ENCODE results near the gene PCP4L1.
A peak's percentile ranks its signal among the peaks of the same experiment; 100 is the strongest.
"Not testable (repeated sequence)": the region's sequence is repeated elsewhere in the genome, so short reads cannot be mapped to it uniquely, and the experiment has no call there.

The PCP4L1 gene

DNA sequence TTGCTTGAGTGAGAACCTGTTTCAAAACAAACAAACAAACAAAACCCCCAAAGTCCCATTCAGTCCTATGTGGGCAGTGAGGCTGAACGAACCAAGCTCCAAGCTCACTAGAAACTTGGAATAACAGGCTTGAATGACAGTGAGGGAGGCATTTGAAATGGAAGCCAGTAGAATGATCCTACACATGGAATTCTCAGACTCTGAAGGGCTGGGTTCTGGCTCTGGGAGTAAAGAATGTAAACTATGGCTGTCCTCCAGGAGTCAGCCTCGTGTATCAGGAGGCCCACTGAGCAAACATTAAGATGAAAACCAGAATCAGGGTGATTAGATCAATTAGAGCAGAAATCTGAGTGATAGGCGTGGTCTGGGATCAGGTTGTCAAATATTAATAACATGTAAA lies 14.9 kb downstream of the PCP4L1 start:
- no peak for DNase-seq

DNA sequence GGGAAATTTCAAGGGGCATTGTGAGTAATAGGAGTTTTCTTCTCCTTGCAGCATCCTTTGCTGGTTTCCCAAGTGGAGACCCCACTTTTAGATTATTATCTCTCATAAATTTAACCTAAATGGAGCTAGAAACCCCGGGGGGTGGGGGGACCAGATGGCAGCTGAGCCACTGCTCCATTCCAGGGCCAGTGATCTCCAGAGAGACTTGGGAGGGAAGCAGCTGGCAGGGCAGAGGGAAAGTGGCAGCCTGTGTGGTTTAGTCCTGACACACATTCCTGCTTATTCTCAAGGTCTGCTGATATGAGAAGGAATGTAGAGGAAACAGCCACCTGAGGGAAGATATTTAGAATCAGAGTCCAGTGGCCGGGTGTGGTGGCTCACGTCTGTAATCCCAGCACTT lies 16.3 kb downstream of the PCP4L1 start:
- DNase-seq = no peak

DNA sequence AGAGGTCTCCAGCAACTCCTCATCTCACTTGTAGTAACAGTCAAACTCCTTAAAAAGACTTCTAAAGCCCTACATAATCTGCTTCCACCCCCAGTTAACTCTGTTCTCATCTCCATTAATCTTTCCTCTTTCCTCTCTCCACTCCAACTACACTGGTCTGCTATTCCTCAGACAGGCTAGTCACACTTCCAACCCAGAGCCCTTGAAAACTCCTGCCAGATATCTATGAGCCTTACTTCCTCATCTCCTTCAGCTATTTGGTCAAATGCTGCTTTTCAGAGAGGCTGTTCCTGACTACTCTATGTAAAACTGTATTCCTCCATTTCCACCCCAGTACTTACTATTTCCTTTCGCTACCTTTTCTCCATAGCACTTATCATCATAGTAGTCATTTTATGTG lies 24.4 kb downstream of the PCP4L1 start:
- DNase-seq = no peak

DNA sequence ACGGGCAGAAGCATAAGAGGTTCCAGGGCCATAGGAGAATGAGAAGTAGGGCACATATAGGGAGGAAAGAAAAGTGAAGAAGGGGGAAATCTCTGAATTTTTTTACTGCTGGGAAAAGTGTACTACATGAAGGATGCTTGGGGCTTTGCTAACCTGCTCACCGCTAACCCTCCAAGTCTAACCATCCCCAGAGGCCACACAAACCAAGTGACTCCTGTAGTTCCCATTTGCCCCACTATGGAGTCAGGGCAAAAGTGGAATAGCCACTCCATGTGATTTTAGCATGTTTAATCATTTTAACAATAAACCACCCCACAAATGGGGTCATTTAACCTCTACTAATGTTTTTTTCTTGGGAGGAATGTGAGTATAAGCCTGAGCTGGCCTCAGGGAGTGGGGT lies 26.6 kb downstream of the PCP4L1 start:
- no peak for DNase-seq

DNA sequence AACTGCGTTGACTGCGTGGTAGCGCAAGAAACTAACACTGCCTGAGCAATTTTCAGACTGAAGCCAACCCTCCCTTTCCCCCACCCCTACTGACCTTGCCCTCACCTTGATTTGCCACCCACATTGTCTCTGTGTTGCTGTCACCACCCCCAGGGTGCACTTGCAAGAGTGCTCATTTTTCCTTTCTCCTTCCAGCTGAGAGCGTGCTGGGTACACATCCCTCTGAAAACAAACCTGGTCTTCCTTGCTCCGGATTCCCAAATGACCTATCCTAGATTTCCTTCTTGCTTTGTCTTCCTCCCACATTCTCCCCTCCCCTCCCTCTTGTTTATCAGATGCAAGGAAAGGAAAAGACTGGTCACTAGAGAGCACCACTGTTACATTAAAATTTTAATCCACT lies 27.0 kb downstream of the PCP4L1 start:
- no peak for DNase-seq

DNA sequence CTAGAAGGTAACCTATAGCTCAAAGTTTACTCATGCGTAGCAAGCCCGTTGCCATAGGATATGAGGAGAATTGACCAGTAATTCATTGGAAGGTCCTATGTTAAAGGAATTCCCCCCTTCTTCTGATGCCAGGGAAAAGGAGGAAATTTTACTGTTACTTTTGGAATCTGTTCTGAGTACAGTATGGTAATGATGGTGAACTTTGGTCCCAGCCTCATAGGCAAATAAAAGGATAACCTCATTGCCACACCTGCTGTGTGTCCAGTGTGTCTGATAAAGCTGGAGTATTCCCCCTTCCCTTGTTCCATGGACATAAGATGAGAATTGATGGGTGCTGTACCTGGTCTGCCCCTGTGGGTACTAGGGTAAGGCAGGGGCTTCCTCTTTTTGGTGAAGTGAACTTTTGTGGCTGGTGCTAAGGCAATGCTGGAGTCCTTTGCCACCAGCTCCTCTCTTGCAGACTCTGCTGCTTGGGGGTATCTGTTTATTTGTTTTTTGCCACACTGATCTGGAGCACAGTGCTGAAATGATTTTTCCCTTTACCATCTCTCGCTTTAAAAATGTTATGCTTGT lies 29.0 kb downstream of the PCP4L1 start:
- no peak for DNase-seq

DNA sequence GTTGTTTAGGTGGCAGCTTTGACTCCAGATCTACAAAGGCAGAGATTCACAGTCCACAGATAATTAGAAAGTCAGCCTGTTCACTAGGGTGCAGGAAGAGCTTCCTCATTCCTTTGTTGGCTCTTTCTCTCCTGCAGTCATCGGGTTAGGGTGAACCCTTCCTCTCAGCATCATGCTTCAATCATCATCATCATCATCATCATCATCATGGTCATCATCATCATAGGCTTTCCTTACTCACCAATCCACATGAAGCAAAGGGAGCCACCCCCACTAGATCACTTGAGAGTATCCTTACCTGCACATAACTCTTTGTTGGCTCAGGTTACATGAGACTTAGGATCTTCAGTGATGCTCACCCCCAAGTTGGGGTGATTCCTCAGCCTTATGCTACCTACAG lies 32.2 kb downstream of the PCP4L1 start:
- DNase-seq = no peak

DNA sequence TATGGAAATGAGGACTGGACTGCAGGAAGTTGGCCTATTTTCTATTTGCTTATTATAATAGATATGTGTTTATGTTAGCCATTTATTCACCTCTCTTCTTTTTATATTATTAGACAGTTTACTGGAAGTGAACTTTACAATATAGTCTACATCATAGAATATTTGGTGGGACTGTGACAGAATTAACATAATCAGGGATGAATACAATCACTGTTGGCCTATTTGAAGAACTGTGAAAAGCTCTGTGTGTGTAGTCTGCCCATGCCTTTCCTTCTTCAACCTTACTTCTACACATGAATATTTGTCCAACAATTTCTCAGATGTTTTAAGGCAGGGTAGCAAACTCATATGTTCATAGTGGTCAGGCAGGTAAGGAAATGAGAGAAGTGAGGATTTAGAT lies 38.9 kb downstream of the PCP4L1 start:
- no peak for DNase-seq

DNA sequence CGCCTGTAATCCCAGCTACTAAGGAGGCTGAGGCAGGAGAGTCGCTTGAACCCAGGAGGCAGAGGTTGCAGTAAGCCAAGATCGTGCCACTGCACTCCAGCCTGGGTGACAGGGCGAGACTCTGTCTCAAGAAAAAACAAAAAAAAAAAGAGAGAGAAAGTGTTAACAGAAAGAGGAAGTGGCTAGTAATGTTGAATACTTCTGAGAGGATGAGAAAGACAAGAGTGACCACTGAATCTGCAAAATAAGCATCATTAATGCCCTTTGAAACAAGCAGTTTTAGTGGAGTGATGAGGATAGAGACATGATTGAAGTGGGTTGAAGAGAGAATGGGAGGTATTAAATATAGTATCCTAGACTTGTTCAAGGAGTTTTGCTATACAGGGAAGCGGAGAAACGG lies 39.6 kb downstream of the PCP4L1 start:
- peak; percentile 65 for DNase-seq

DNA sequence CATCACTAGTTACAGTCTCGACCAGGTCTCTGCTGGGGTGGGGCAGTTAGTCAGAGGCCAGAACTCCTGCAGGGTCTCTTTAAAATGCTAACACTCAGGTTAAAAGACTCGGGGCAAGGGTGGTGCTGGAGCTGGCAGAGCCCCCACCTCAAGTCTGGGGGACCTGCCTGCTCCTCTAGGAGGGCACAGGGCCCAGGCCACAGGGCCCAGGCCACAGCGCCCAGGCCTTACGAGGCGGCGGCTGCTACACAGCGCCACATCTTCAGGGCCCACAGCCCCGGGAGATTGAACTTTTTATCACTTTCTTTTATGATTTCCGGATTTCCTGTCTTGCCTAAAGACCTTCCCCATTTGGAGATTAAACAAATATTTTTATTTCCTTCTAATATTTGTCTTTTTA lies 40.8 kb downstream of the PCP4L1 start:
- no peak for DNase-seq

DNA sequence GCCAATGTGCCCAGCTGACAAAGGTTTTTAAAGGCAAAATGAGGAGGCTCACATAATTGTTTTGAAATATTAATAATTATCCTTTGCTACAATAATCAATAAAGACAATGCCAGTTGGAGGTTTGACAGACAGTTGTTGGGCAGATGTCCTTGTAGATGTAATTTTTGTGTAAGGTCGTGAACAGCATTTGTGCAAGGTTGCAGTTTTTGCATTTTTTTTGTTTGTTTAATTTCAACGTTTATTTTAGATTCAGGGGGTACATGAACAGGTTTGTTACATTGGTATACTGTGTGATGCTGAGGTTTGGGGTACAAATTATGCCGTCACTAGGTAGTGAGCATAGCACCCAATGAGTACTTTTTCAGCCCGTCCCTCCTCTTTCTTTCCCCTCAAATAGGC lies 41.9 kb downstream of the PCP4L1 start:
- DNase-seq = no peak

DNA sequence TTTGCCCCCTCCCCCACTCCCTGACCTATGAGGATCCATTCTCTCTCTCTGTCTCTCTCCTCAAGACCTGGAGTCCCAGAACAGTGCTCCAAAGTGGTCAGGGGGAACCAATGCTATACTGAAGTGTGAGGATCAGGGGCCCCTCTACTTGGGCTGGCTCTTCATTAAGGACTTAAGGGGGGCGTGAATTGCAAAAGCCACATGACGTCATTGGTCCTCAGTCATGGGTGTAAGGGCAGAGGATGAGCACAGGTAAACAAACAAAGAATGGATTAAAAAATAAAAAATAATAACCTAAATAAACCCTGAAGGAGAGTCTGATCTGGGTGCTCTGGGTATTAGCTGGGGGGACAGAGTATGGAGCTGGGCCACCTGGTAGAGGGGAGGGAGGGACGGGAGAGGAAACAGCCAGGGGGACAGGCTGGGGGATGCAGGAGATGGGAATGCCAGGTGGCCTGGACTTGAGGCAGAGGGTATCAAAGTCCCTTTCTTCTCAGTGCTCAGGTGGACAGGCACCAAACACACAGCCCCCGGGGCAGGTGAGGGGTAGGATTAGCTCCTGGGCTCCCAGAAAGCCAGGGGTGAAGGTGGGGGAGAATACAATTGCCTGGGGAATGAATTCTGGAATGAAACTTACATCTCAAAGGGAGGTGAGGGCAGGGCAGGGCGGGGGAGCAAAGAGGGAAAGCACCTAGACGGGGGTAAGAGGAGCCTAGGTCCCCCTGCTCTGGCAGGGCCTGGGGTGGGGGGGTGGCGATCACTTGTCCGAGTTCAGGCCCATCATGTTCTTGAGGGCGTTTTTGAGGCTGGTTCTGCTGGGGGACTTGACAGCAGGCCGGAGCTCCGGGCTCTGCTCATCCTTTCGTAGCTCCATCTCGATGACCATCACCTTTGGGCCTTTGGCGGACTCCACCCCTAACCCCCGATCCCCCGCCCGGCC lies 46.7 kb downstream of the PCP4L1 start:
- DNase-seq = no peak

DNA sequence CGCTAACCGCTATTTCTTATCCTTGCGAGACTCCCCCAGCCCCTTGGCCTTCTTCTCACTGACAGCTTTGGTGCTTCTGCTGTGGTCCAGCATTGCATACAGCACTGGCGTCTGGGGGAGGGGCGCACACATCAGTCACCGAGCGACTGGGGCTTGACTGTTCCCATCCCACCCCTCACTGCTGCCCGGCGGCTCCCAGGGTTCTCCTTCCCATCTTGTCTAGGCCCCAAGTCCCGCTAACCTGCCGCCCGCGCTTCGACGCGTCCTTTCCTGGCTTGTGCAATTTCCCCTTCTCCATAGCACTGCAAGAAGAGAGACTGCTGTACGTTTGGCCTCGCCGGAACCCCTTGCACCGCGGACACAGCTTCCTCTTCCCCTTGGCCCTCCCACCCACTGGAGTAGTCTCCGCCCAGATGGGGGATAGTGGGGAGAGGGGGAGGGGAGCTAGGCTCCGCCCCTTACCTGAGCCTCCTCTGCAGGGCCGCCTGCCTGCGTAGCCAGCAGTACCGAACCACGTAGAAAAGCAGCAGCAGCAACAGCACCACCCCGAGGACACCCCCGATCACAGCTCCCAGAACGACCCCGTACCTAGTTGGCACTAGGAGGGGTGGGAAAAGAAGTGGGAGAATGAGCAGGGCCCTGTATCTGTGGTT lies 47.4 kb downstream of the PCP4L1 start:
- DNase-seq = peak; percentile 84

DNA sequence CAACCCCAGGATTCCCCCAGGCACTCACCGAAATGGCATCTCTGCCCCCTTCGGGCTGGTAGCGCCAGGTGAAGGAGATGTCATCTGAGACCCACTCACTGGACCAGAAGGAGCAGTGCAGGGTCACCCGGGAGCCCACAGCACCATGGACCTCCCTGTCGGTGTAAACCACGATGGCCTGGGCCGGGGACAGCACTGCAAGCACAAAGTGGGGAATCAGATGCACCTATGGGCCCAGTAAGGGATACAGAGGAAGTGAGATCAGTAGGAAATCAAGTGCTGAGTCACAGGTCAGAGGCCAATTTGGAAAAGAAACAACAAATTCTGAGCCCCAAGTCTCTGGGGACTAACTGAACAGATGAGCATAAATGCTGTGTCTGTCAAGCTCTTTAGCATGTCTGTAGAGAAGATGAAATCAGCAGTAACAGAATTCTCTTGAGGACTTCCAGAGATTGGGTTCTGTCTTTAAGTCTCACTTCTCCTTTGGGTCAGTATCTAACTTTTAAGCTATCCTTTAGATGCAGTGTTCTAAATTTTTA lies 48.8 kb downstream of the PCP4L1 start:
- DNase-seq = peak; percentile 53

DNA sequence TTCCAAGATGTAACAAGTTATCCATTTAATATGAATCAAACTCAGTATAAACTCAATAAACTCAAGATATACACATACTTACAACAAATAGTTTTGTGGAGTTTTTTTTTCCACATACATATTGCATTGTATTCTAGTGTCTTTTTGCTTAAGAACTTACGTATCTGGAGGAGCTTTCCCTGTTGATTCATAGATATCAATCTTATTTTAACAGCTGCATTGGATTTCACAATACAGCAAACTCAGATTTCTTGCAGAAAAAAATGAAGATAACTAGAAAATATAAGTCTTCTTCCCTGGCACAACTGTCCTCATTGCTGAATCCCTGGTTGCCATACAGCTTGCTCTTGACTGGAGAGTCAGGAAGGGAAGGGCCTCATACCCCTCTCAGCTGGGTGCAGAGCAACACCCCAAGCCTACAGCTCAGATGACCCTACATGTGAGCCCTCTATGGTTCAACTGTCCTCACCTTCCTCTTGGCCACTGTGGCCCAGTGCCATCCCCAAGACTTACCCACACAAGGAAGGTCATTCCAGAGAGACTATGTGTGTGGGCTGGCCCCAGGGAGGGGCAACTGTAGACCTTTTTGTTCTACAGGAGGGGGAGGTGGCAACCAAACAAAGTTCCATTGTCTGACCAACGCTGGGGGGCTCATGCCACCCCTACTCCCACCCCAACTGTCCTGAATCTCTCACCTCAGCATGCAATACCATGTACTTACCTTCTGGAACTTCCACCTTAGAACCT lies 49.5 kb downstream of the PCP4L1 start:
- DNase-seq = no peak

DNA sequence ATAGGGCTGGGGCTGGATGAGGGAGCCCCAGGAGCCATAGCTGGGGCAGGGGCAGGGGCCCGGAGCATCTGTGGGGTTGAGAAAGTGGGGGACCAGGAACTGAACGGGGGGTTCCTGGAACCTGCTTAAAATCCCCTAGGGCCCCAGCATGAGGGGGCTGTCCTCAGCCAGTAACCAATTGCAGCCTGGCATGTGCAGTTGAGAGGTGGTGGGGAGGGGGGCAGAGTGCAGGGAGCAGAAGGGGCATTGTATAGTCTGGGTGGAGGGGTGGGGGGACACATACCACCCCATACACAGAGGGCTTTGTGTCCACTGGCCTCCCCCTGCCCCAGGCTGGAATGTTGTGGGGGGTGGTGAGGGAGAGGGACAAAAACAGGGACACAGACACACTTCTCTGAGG lies 51.3 kb downstream of the PCP4L1 start, which contains the start of gene MPZ:
Gene MPZ, minus strand, starts transcription at position 101 of the 400 bp plus-strand sequence. Its CDS starts 63 bp downstream, at position 38.
- DNase-seq = no peak

DNA sequence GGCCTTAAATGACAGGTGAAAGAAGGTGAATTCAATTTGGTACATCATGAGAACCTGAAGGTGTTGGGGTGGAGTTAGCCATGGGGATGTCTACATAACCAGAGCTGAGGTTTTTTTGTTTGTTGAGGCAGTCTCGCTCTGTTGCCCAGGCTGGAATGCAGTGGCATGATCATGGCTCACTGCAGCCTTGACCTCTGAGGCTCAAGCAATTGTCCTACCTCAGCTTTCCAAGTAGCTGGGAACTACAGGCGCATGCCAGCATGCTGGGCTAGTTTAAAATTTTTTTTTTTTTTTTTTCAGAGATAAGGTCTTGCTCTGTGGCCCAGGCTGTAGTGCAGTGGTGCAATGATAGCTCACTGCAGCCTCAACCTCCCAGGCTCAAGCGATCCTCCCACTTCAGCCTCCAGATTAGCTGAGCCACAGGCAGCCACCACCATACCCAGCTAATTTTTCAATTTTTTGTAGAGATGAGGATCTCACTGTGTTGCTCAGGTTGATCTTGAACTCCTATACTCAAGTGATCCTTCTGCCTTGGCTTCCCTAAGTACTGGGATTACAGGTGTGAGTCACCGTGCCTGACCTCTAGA lies 53.1 kb downstream of the PCP4L1 start:
- DNase-seq = no peak

DNA sequence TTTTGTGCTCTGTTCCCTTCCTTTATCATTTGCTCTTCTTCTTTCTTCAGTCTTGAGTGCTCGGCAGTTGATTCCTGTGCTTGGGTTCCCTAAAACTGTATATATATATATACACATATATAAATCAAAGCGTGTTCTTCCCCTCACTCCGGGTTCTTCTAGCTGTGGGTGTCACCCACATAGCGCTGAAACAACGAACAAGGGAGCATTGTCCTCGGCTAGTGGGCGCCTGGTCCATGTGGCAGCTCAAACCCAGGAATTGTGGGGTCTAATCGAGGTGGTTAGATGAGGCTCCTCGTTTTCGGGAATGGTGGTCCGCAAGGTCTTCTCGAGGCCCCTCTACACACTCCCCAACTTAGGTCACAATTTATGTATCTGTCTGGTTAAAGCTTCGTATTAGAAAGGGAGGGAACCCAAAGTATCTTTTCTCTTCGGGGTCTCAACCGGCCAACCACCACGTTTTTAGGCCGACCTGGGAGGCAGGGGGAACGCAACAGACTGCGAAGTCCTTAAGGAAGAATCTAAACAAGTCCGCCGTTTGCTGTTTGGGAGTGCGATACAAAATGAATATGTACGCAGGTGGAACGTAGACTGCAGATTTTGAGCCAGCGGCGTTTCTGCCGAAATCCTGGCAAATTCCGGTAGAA lies 55.1 kb downstream of the PCP4L1 start:
- no peak for DNase-seq

DNA sequence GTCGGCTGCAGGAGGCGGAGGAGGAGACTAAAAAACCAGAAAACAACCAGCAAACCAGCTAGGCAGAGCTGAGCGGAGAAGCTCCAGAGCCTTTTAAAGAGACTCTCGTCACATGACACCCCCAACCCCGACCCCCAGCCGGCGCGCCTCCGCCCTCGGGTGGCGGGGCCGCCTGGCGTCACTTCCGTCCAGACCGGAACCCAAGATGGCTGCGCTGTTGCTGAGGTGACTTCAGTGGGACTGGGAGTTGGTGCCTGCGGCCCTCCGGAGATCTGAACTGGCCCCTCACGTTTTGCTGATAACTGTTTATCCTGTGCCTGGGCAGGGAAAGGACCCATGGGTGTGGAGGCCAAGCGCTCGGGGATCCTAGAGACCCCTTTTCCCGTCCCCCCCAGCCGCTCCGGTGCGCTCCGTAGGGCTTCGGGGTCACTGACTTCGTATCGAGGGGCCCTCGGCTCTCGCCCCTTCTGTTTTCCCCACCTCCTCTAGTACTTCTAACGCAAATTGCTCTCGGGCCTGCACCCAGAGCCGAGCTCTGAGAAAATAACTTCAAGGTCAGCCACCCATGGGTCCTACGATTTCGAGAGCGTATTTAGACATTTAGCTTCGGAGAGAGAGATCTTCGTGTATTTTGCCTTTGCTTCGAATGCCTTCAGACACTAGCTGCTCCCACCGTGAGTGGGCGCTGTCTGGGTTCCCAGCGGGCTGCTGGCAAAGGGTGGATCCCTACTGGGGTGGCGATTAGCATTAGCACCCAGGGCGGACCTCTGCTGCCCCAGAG lies 55.8 kb downstream of the PCP4L1 start, which contains the start of gene SDHC:
Gene SDHC, plus strand, starts transcription at position 181 of the 781 bp plus-strand sequence. Its CDS starts 25 bp downstream, at position 206.
- peak; percentile 96 for DNase-seq

DNA sequence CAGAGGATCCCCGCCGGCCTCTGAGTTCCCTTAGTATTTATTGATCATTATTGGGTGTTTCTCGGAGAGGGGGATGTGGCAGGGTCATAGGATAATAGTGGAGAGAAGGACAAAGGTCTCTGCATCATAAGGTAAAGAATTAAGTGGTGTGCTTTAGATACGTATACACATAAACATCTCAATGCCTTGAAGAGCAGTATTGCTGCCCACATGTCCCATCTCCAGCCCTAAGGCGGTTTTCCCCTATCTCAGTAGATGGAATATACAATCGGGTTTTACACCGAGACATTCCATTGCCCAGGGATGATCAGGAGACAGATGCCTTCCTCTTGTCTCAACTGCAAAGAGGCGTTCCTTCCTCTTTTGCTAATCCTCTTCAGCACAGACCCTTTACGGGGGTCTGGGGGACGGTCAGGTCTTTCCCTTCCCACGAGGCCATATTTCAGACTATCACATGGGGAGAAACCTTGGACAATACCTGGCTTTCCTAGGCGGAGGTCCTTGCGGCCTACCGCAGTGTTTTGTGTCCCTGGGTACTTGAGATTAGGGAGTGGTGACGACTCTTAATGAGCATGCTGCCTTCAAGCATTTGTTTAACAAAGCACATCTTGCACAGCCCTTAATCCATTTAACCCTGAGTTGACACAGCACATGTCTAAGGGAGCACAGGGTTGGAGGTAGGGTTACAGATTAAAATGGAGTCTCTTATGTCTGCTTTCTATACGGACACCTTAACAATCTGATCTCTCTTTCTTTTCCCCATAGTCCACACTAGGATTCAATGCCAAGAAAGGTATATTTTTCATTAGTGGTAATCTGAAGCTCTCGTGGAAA lies 57.5 kb downstream of the PCP4L1 start:
- DNase-seq = not testable (repeated sequence)
